Right atrium auricular region (tissue), 2 donors: Measurements from ENCODE around the gene CALU. TPM values are rescaled to one million over a fixed set of nuclear protein-coding genes. Genes with fewer than 3 reads are reported as not detected.

ENCODE experiments used
- DNase-seq: peaks from one replicate; pipeline ENCODE4 v3.0.0-alpha.2; 2019; ENCODE audit warnings: low spot score
- H3K27ac ChIP-seq, 2 donors: fragments of 200-600 bp; sonication (generic); 1 replicate in 1 of 2; 2 replicates in 1 of 2; pipeline ENCODE4 v1.5.1; 2016 to 2019
- H3K27me3 ChIP-seq, 2 donors: fragments of 200-600 bp; sonication (generic); one replicate each; pipeline versions ENCODE4 v1.5.1 to v1.6.0; 2017 to 2019
- H3K36me3 ChIP-seq: fragments of 200-600 bp; sonication (generic); one replicate; pipeline ENCODE4 v1.5.1; 2016
- H3K4me1 ChIP-seq, 2 donors: fragments of 200-600 bp; sonication (generic); one replicate each; pipeline versions ENCODE4 v1.5.1 to v1.6.0; 2017 to 2019
- H3K4me3 ChIP-seq, 2 donors: fragments of 200-600 bp; sonication (generic); 1 replicate in 1 of 2; 2 replicates in 1 of 2; pipeline ENCODE4 v1.5.1; 2017 to 2019; ENCODE audit warnings: mild to moderate bottlenecking in 1 of 2, moderate library complexity in 1 of 2
- H3K9me3 ChIP-seq, 2 donors: fragments of 200-600 bp; sonication (generic); one replicate each; pipeline ENCODE4 v1.5.1; 2019
- total RNA-seq, 2 donors: library from RNA; depleted of rRNA; stranded (reverse); fragments of >200 nt; gene quantifications; one replicate each; pipeline ENCODE4 v1.1.0, GENCODE V29; 2016
- TF ChIP-seq, protein P1 (sequence below), 2 donors: fragments of 200-600 bp; sonication (generic); IDR thresholded peaks; one replicate each; pipeline ENCODE4 v1.5.1; 2019; ENCODE audit warnings: antibody characterized with exemption in 2 of 2

Gene CALU
- total RNA-seq, 2 donors from 2014 or later, result 190 to 286 TPM

DNA sequence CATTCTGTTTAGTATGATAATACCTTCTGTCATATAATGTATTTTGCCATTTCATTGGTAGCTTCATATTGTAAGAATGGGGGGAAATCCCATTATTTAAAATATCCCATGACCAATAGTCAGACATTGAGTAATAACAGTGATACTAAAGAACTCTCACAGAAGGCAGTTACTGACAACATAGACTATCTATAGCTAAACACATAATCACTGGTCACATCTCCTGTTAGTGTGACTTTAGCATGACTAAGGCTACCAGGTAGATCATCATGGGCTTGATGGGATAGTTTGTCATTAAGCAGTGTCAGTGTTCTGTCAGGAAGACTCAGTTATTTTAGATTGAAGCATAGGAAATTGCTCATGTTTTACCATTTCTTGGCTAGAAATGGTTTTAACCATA, 20.1 kb downstream of the CALU start:
- TF ChIP-seq, protein P1, sequence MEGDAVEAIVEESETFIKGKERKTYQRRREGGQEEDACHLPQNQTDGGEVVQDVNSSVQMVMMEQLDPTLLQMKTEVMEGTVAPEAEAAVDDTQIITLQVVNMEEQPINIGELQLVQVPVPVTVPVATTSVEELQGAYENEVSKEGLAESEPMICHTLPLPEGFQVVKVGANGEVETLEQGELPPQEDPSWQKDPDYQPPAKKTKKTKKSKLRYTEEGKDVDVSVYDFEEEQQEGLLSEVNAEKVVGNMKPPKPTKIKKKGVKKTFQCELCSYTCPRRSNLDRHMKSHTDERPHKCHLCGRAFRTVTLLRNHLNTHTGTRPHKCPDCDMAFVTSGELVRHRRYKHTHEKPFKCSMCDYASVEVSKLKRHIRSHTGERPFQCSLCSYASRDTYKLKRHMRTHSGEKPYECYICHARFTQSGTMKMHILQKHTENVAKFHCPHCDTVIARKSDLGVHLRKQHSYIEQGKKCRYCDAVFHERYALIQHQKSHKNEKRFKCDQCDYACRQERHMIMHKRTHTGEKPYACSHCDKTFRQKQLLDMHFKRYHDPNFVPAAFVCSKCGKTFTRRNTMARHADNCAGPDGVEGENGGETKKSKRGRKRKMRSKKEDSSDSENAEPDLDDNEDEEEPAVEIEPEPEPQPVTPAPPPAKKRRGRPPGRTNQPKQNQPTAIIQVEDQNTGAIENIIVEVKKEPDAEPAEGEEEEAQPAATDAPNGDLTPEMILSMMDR (IDR thresholded peaks at IDR 0.05), result no peak
- peaks cover 0 to 16% of the 10 kb centered on the region in 2 donors for H3K4me1 ChIP-seq
- no peak for DNase-seq
- no peaks in the 10 kb centered on the region for H3K27me3 ChIP-seq
- peak overlapping the region in 1 of 2 donors; percentile 13 for H3K27ac ChIP-seq
- H3K4me3 ChIP-seq, result no peak overlapping the region
- H3K36me3 ChIP-seq, result peaks cover 69% of the 10 kb centered on the region
- no peaks in the 10 kb centered on the region for H3K9me3 ChIP-seq

DNA sequence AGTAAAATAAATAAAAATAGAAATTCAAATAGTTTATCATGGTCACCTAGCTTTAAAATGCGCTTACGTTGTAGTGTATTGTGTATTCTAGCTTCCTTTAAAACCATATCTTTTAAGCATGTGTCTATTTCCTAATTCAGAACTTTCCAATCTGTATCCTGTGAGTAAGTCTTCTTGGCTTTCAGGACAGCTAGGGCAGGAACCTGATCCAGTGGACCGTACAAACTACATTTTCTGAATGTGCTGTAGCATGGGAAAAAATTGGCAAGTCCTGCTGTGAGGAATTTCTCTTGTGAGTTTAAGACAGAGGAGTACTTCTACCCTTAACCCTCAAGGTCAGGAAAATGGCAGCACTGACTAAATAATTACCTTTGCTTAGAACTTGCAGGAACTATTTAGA, 24.4 kb downstream of the CALU start:
- Histone ChIP-seq H3K36me3 (peaks cover 85% of the 10 kb centered on the region), H3K4me3 (no peak overlapping the region), H3K27ac (no peak overlapping the region), H3K27me3 (no peaks in the 10 kb centered on the region), H3K4me1 (peaks cover 0 to 6% of the 10 kb centered on the region in 2 donors), H3K9me3 (no peaks in the 10 kb centered on the region)
- no peak for DNase-seq
- TF ChIP-seq, protein P1 (IDR thresholded peaks at IDR 0.05), result no peak

DNA sequence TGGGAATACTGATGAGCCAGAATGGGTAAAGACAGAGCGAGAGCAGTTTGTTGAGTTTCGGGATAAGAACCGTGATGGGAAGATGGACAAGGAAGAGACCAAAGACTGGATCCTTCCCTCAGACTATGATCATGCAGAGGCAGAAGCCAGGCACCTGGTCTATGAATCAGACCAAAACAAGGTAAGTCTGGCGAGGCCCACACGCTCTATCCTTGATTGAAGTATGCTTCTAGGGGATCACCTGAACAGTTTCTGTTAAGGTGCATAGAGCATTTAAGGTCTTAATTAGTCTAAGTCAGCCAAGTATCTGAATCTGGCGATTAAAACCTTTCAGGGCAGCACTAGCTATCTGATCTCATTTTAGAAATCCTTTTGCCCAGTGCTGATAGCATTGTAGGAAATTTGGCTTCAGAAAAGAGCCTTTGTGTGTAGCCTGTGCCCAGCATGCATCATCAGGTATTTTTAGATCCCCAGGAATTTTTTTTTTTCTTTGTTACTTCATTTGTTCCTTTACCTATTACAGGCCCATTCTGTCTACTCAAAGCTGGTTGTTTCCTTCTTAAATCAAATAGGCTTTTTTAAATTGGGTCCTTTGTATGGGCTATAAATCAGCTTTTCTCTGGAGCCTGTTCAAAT, 28.4 kb downstream of the CALU start:
- Histone ChIP-seq H3K4me1 (peaks cover 0 to 16% of the 10 kb centered on the region in 2 donors), H3K27ac (peak overlapping the region in 1 of 2 donors; percentile 64), H3K27me3 (no peaks in the 10 kb centered on the region), H3K9me3 (no peaks in the 10 kb centered on the region), H3K4me3 (no peak overlapping the region), H3K36me3 (peaks cover 87% of the 10 kb centered on the region)
- TF ChIP-seq, protein P1 (IDR thresholded peaks at IDR 0.05), result no peak
- DNase-seq, result no peak

DNA sequence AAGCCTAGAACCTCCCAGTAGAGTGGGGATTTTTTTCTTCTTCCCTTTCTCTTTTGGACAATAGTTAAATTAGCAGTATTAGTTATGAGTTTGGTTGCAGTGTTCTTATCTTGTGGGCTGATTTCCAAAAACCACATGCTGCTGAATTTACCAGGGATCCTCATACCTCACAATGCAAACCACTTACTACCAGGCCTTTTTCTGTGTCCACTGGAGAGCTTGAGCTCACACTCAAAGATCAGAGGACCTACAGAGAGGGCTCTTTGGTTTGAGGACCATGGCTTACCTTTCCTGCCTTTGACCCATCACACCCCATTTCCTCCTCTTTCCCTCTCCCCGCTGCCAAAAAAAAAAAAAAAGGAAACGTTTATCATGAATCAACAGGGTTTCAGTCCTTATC, 31.1 kb downstream of the CALU start:
- Histone ChIP-seq H3K27ac (no peak overlapping the region), H3K4me3 (no peak overlapping the region), H3K9me3 (no peaks in the 10 kb centered on the region), H3K36me3 (peaks cover 69% of the 10 kb centered on the region), H3K4me1 (peaks cover 0 to 16% of the 10 kb centered on the region in 2 donors), H3K27me3 (no peaks in the 10 kb centered on the region)
- DNase-seq, result no peak
- TF ChIP-seq, protein P1 (IDR thresholded peaks at IDR 0.05), result no peak

DNA sequence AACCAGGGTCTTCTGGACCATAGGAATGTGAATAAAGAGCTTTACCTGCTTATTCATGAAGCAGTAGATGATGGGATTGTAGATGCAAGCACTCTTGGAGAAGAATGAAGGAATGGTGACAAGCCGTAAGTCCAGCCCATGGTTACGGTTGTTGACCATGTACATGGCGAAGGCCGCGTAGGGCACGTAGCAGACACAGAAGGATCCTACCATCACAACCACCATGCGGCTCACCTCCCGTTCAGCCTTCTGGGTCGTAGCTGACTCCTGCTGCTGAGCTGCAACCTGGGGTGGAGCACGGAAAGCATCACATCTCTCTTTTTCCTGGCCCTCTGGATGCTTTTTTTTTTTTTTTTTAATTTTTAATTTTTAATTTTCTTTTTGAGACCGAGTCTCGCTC, 34.4 kb downstream of the CALU start:
- TF ChIP-seq, protein P1 (IDR thresholded peaks at IDR 0.05), result no peak
- Histone ChIP-seq H3K4me3 (no peak overlapping the region), H3K4me1 (peaks cover 0 to 10% of the 10 kb centered on the region in 2 donors), H3K27ac (no peak overlapping the region), H3K36me3 (peaks cover 46% of the 10 kb centered on the region), H3K9me3 (peaks cover 0 to 8% of the 10 kb centered on the region in 2 donors), H3K27me3 (no peaks in the 10 kb centered on the region)
- no peak for DNase-seq
